HFF-Myc (cell line): ENCODE measurements around the gene TIMP3.

ENCODE experiments used
- DNase-seq: peaks from one replicate; pipeline ENCODE4 v3.0.0-alpha.2; 2011; ENCODE audit warnings: low read depth; ENCODE audit errors: extremely low read depth
- H3K4me3 ChIP-seq: replicated peaks from 2 replicates; pipeline ENCODE4 v1.5.1; 2011; ENCODE audit warnings: low read depth, mild to moderate bottlenecking, control low read depth, low read length
- CTCF ChIP-seq: IDR thresholded peaks from 2 replicates; pipeline ENCODE4 v1.5.1; 2012; ENCODE audit warnings: mild to moderate bottlenecking, low read depth, low read length, control low read depth; ENCODE audit errors: missing control alignments

TIMP3 gene

DNA sequence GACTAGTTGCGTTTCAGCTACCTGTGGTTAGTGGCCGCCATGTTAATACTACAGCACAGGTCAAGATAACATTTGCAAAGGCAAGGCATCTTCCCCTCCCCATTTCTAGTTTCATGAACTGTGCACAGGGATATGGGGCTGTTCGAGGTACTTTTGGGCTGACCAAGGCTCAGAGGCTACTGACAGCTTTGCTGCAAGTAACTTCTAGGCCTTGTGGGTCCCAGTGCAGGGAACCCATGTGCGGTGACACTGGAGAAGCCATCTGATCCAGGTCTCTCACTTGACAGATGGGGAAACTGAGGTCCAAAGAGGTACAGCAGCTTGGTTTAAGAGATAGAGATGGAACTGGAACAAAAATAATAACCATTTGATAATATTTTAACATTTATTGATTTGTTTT, 13.6 kb downstream of the TIMP3 start:
- no peak overlapping the region for H3K4me3 ChIP-seq
- no peak for TF ChIP-seq CTCF
- no peak for DNase-seq

DNA sequence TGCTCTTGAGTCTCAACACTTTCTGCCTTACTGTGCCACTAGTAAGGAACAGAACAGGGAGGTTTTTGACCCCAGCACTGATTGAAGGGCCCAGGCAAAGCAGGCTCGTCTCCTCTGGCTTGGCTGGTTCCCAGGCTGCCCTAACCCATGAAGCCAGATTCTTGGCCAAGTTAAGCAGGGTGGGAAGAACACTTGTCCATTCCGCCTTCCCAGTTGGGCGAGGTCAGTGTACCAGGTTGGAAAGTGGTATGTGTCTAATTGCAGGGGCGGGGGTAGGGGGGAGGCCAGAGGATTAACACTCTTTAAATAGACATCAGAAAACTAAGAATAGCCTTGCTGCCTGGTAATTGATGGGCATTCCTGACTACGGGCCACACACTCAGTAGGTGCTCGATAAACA, 14.4 kb downstream of the TIMP3 start:
- TF ChIP-seq CTCF = no peak
- no peak overlapping the region for H3K4me3 ChIP-seq
- DNase-seq = no peak

DNA sequence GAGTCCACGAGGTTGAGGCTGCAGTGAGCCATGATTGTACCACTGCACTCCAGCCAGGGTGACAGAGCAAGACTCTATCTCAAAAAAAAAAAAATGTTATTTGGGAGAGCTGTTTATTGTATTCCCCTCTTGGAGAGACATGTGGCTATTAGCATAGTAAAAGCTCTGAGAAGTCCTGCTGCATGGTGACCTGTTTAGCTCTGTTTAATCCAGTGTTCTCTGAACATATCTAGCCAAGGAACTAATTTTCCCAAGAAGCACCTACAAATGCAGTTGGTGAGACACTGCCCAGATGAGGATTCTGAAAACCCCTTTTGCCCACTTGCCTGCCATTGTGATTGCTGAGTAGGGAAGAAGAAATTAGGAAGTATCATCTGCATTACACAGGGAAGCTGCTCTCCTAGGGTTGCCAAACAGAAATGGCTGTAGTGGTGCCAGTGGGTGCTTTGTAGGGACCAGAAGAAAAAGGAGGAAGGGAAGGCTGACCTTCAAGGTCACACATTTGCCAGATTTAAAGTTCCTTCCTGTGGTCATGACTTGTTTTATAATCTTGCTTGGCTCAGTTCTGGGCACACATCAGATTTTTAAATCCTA, 15.7 kb downstream of the TIMP3 start:
- no peak for DNase-seq
- H3K4me3 ChIP-seq = no peak overlapping the region
- TF ChIP-seq CTCF = no peak

GRCh38 chr22:32818446-32819115, 17.1 kb downstream of the TIMP3 start:
- no peak for TF ChIP-seq CTCF
- DNase-seq = no peak
- H3K4me3 ChIP-seq = no peak overlapping the region

DNA sequence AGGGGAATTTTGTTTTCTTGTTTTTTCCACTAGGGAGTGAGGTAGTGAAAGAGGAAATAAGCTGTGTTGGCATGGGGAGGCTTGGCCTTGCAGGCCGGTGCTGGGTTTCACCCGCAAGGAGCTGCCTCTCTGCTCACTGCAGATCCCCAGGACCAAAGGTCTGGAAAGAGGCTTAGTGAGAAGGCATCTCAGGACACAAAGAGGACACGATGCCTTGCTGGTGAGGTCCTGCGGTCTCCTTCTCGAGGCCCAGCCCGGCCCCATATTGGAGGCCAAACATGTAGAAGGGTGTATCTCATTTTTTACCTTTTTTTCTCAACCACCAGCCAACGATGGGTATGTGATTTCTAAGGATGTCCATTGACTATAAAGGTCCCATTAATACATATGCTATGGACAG, 17.6 kb downstream of the TIMP3 start:
- DNase-seq = no peak
- TF ChIP-seq CTCF = no peak
- no peak overlapping the region for H3K4me3 ChIP-seq

- DNase-seq = no peak
- H3K4me3 ChIP-seq = no peak overlapping the region
- no peak for TF ChIP-seq CTCF
Observed at GRCh38 chr22:32820131-32821119, 18.9 kb downstream of the TIMP3 start.
